Right atrium auricular region (tissue), 2 donors: ENCODE results near the gene CYB5B. TPM values are rescaled to one million over a fixed set of nuclear protein-coding genes. Genes with fewer than 3 reads are reported as not detected.

Experiments
- DNase-seq: peaks from one replicate; pipeline ENCODE4 v3.0.0-alpha.2; 2019; ENCODE audit warnings: low spot score
- H3K27ac ChIP-seq, 2 donors: fragments of 200-600 bp; sonication (generic); 1 replicate in 1 of 2; 2 replicates in 1 of 2; pipeline ENCODE4 v1.5.1; 2016 to 2019
- H3K27me3 ChIP-seq, 2 donors: fragments of 200-600 bp; sonication (generic); one replicate each; pipeline versions ENCODE4 v1.5.1 to v1.6.0; 2017 to 2019
- H3K36me3 ChIP-seq: fragments of 200-600 bp; sonication (generic); one replicate; pipeline ENCODE4 v1.5.1; 2016
- H3K4me1 ChIP-seq, 2 donors: fragments of 200-600 bp; sonication (generic); one replicate each; pipeline versions ENCODE4 v1.5.1 to v1.6.0; 2017 to 2019
- H3K4me3 ChIP-seq, 2 donors: fragments of 200-600 bp; sonication (generic); 1 replicate in 1 of 2; 2 replicates in 1 of 2; pipeline ENCODE4 v1.5.1; 2017 to 2019; ENCODE audit warnings: mild to moderate bottlenecking in 1 of 2, moderate library complexity in 1 of 2
- H3K9me3 ChIP-seq, 2 donors: fragments of 200-600 bp; sonication (generic); one replicate each; pipeline ENCODE4 v1.5.1; 2019
- total RNA-seq, 2 donors: library from RNA; depleted of rRNA; stranded (reverse); fragments of >200 nt; gene quantifications; one replicate each; pipeline ENCODE4 v1.1.0, GENCODE V29; 2016
- TF ChIP-seq, protein P1 (sequence below), 2 donors: fragments of 200-600 bp; sonication (generic); IDR thresholded peaks; one replicate each; pipeline ENCODE4 v1.5.1; 2019; ENCODE audit warnings: antibody characterized with exemption in 2 of 2

CYB5B gene
- total RNA-seq, 2 donors from 2014 or later, result 29.4 to 31.9 TPM

DNA sequence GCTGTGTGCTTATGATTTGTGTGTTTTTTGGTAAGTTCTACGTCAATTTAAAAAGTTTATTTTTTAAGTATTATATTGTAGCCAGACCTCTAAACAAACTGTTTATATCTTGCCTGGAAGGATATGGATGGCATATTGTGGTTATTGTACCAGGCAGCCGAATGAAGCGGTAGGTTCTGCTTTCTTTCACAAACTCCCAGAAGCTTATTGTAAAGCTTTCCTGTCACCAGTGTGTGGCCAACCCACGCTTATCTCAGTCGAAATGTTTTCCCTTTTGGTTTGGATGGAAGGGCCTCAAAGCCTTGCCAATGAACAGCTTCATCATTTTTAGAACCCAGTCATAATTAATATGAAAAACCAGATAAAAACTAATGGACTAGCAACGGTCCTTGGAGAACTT is 53.1 kb downstream of the CYB5B start:
- TF ChIP-seq, protein P1, sequence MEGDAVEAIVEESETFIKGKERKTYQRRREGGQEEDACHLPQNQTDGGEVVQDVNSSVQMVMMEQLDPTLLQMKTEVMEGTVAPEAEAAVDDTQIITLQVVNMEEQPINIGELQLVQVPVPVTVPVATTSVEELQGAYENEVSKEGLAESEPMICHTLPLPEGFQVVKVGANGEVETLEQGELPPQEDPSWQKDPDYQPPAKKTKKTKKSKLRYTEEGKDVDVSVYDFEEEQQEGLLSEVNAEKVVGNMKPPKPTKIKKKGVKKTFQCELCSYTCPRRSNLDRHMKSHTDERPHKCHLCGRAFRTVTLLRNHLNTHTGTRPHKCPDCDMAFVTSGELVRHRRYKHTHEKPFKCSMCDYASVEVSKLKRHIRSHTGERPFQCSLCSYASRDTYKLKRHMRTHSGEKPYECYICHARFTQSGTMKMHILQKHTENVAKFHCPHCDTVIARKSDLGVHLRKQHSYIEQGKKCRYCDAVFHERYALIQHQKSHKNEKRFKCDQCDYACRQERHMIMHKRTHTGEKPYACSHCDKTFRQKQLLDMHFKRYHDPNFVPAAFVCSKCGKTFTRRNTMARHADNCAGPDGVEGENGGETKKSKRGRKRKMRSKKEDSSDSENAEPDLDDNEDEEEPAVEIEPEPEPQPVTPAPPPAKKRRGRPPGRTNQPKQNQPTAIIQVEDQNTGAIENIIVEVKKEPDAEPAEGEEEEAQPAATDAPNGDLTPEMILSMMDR (IDR thresholded peaks at IDR 0.05), result no peak
- DNase-seq, result peak; percentile 53
- Histone ChIP-seq H3K27ac (peak overlapping the region in 1 of 2 donors; percentile 14), H3K27me3 (no peaks in the 10 kb centered on the region), H3K4me1 (peaks cover 0 to 22% of the 10 kb centered on the region in 2 donors), H3K4me3 (no peak overlapping the region), H3K9me3 (no peaks in the 10 kb centered on the region), H3K36me3 (no peaks in the 10 kb centered on the region)

DNA sequence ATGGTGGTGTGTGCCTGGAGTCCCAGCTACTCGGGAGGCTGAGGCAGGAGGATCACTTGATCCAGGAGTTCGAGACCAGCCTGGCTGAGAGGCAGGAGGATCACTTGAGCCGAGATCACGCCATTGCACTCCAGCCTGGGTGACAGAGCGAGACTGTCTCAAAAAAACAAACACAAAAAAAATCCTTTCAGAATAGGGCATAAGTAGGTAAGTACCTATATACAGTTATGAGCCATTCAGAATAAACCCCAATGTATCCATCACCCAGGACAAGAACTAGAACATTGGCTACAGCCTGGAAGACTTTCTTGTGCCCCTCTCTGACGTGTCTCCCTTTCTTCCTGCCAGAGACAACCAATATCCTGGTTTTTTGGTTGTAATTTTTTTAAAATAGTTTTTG is 54.3 kb downstream of the CYB5B start:
- Histone ChIP-seq H3K27me3 (no peaks in the 10 kb centered on the region), H3K4me1 (peaks cover 0 to 31% of the 10 kb centered on the region in 2 donors), H3K27ac (no peak overlapping the region), H3K4me3 (no peak overlapping the region), H3K9me3 (no peaks in the 10 kb centered on the region), H3K36me3 (no peaks in the 10 kb centered on the region)
- TF ChIP-seq, protein P1 (IDR thresholded peaks at IDR 0.05), result no peak
- DNase-seq, result peak; percentile 13

DNA sequence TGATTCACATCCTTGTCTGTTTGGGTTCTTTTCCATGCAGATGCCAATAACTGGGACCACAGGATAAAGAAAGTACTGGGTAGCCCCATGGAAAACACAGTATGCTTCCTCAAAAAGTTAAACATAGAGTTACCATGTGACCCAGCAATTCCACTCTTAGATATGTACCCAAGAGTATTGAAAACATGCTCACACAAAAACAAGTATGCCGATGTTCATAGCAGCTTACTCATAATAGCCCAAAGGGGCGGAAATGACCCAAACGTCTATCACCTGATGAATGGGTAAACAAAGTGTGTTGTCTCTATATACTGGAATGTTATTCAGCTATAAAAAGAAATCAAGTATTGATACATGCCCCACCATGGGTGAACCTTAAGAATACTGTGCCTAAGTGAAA is 55.4 kb downstream of the CYB5B start:
- Histone ChIP-seq H3K36me3 (no peaks in the 10 kb centered on the region), H3K9me3 (no peaks in the 10 kb centered on the region), H3K27ac (no peak overlapping the region), H3K4me1 (peaks cover 0 to 34% of the 10 kb centered on the region in 2 donors), H3K27me3 (no peaks in the 10 kb centered on the region), H3K4me3 (no peak overlapping the region)
- TF ChIP-seq, protein P1 (IDR thresholded peaks at IDR 0.05), result no peak
- DNase-seq, result peak; percentile 16

DNA sequence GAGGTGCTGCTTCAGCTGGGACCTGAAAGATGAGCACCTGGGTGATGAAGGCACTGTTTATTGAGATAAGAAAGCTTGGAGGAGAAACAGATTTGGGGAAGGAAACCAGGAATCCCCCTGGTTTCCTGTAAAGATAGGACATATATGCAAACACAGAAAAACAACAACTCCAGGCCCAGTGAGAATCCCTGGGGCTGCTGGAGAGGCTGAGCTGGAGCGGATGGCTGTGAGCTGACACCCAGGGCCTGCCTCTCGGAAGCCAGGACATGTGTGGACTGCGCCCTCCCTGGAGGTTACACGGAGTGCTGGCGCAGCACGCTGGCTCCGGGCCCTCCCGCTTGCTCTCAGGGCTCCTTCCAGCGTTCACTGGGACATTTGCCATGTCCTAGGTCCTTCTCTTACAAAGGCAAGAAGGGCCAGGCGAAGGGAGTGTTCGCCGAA is 57.5 kb downstream of the CYB5B start:
- peak; percentile 87 for DNase-seq
- Histone ChIP-seq H3K27ac (peak overlapping the region; percentile 80 to 89), H3K9me3 (no peaks in the 10 kb centered on the region), H3K27me3 (no peaks in the 10 kb centered on the region), H3K4me3 (peak overlapping the region in 1 of 2 donors; percentile 30), H3K4me1 (peaks cover 0 to 34% of the 10 kb centered on the region in 2 donors), H3K36me3 (no peaks in the 10 kb centered on the region)
- TF ChIP-seq, protein P1 (IDR thresholded peaks at IDR 0.05), result peak in 1 of 2 donors; percentile 23

DNA sequence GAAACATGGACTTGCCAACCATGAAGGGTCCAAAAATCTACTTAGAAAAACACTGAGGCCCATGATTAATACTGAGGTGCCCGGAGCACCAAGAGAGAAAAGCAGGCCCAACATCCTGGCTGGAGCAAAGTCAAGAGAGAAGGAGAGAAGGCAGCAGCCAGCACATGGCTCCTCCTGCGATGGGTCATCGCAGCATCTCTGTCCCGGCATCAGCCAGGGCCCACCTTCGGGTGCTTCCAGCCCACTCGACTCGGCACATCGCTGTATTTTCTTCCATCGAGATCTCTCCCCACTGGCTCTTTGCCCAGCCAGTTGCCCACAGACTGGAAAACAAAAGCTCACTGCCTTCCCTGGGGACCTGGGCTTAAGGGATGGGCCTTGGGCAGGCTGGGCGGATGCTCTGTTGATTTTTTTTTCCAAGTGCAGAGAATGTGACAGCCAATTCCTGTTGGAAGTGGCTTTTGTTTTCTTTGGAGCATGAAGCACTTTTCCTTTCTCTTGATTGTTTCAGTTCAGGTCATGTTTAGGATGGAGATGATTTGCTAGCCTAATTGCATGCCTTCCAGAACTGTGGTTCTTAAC is 58.1 kb downstream of the CYB5B start:
- no peaks in the 10 kb centered on the region for H3K9me3 ChIP-seq
- H3K27me3 ChIP-seq, result no peaks in the 10 kb centered on the region
- peaks cover 0 to 28% of the 10 kb centered on the region in 2 donors for H3K4me1 ChIP-seq
- H3K27ac ChIP-seq, result peak overlapping the region; percentile 80 to 89
- peak overlapping the region; percentile 9 to 30 for H3K4me3 ChIP-seq
- H3K36me3 ChIP-seq, result no peaks in the 10 kb centered on the region
- peak; percentile 69 for DNase-seq
- TF ChIP-seq, protein P1 (IDR thresholded peaks at IDR 0.05), result no peak

DNA sequence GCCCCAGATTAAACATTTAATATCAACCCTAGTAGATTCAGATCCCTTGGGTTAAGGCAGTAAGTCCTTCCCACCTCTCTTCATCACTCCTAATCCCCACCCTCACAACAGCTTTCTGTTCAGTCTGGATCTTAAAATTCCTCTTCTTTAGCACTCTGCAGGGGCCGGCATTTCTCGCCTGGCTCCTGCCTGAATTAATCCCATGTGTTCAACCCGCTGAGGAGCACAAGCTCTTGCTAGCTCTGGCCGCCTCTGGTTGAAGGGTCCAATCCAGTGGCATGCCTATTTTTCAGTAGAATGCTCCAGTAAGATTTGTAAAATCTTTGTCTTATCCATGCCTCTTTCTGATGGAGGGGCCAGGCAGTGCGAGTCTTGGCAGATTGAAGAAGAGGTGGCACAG is 59.2 kb downstream of the CYB5B start:
- Histone ChIP-seq H3K27ac (no peak overlapping the region), H3K36me3 (no peaks in the 10 kb centered on the region), H3K27me3 (no peaks in the 10 kb centered on the region), H3K4me1 (peaks cover 0 to 26% of the 10 kb centered on the region in 2 donors), H3K9me3 (no peaks in the 10 kb centered on the region), H3K4me3 (no peak overlapping the region)
- TF ChIP-seq, protein P1 (IDR thresholded peaks at IDR 0.05), result no peak
- no peak for DNase-seq
